Bronchial epithelial cell (primary cell): ENCODE measurements around the gene SLC26A6. TPM values are rescaled to one million over a fixed set of nuclear protein-coding genes. Genes with fewer than 3 reads are reported as not detected.

Experiments used
- DNase-seq: peaks from one replicate; pipeline ENCODE4 v3.0.0-alpha.2; 2010; ENCODE audit warnings: low read depth
- FAIRE-seq: peaks from 2 replicates; lab custom pipeline; 2011; peaks lifted over from hg19 to GRCh38; lab: Jason Lieb, UNC
- H3K27me3 ChIP-seq: 2 replicates; pipeline ENCODE4 v1.5.1; 2011; ENCODE audit warnings: low read length; ENCODE audit not compliant: control insufficient read depth, insufficient read depth
- H3K36me3 ChIP-seq: 2 replicates; pipeline ENCODE4 v1.5.1; 2011; ENCODE audit warnings: low read length; ENCODE audit not compliant: control insufficient read depth, insufficient read depth
- H3K4me3 ChIP-seq: 2 replicates; pipeline ENCODE4 v1.5.1; 2011; ENCODE audit warnings: mild to moderate bottlenecking, low read depth, low read length, control low read depth
- total RNA-seq: library from RNA; depleted of rRNA; stranded (reverse); fragments of >200 nt; gene quantifications from 2 replicates; pipeline ENCODE4 v1.2.1, GENCODE V29; 2014
- TF ChIP-seq, protein P1 (sequence below): IDR thresholded peaks from 2 replicates; pipeline ENCODE4 v1.5.1; 2011; ENCODE audit warnings: mild to moderate bottlenecking, moderate library complexity, low read length, control low read depth, inconsistent platforms; ENCODE audit not compliant: insufficient read depth, severe bottlenecking

Gene SLC26A6
- total RNA-seq, 1 donor from 2014 or later = 45.8 TPM

DNA sequence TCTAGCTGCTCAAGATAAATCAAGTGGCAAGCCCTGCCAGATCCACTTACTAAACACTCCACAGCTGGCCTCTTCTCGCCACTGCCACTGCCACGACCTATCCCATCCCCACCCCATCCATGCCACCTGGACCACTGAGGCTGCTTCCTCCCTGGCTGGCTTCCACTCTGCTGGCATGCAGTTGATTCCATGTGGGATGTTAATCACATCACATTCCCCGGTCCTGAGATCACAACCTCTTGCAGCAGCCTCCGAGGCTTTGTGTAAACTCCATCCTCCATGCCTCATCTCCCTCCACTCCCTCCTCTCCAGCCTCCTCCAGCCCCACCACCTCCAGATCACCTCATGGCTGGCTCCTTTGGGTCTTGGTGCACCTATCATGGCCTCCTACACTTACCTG is 42.8 kb upstream of the SLC26A6 start:
- TF ChIP-seq, protein P1, sequence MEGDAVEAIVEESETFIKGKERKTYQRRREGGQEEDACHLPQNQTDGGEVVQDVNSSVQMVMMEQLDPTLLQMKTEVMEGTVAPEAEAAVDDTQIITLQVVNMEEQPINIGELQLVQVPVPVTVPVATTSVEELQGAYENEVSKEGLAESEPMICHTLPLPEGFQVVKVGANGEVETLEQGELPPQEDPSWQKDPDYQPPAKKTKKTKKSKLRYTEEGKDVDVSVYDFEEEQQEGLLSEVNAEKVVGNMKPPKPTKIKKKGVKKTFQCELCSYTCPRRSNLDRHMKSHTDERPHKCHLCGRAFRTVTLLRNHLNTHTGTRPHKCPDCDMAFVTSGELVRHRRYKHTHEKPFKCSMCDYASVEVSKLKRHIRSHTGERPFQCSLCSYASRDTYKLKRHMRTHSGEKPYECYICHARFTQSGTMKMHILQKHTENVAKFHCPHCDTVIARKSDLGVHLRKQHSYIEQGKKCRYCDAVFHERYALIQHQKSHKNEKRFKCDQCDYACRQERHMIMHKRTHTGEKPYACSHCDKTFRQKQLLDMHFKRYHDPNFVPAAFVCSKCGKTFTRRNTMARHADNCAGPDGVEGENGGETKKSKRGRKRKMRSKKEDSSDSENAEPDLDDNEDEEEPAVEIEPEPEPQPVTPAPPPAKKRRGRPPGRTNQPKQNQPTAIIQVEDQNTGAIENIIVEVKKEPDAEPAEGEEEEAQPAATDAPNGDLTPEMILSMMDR = no peak
- no peaks in the 10 kb centered on the region for H3K27me3 ChIP-seq
- H3K4me3 ChIP-seq = no peak overlapping the region
- peaks cover 22% of the 10 kb centered on the region for H3K36me3 ChIP-seq
- no peak for DNase-seq
- FAIRE-seq = peak; percentile 73

DNA sequence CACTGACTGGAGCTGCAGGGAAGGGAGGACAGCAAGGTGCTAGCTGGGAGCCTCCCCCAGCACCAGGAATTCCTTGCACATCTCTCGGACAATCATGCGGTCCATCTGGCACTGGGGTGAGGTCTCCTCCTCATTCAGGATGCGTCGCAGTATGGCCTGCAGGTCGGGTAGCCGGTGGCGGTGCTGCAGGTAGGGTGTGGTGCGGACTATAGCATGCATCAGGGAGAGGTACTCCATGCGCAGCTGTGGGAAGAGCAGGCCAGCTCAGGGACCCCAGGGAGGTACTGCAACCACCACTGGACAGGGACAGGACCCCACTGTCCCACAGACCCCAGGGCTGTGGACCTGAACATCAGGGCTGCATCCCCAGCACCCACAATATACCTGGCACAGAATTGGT is 39.2 kb upstream of the SLC26A6 start:
- Histone ChIP-seq H3K27me3 (no peaks in the 10 kb centered on the region), H3K36me3 (peaks cover 3% of the 10 kb centered on the region), H3K4me3 (no peak overlapping the region)
- TF ChIP-seq, protein P1 = no peak
- no peak for DNase-seq
- FAIRE-seq = no peak

DNA sequence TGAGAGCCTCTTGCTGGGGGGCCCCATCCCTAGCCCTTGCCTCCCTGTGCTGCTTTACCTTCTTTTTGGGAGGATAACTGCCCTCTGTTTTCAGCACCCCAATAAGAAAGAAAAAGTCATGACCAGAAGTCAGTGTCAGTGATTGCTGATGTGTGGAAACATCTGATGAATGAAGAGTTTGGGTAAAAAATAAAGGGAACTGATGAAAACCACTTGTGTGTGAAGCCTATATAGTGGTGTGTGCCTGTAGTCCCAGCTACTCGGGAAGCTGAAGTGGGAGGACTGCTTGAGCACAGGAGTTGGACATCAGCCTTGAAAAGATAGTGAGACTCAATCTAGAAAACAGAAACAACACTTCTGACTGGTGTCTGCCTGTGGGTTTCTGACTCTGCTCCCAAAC is 37.3 kb upstream of the SLC26A6 start:
- H3K4me3 ChIP-seq = no peak overlapping the region
- TF ChIP-seq, protein P1 = no peak
- FAIRE-seq (peak; percentile 55), DNase-seq (no peak)
- H3K36me3 ChIP-seq = peaks cover 1% of the 10 kb centered on the region
- H3K27me3 ChIP-seq = no peaks in the 10 kb centered on the region

DNA sequence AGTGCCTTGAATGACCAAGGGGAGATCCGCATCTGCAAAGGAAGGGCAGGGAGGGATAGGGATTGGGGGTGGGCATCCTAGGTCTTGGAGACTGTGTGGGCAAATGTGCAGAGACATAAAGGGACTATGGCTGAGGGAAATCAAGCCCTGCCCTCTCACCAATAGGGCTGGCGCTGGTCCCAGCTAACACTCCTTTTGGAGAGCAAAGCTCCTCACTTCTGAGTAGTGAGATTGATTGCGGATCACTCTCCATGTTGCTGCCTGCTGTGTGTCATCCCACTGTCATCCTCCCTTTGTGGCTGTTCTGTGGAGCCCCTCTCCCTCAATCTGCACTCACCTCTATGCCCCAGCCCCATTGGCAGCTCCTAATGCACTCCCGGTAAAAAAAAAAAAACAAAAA is 29.7 kb upstream of the SLC26A6 start:
- DNase-seq (no peak), FAIRE-seq (no peak)
- H3K27me3 ChIP-seq = no peaks in the 10 kb centered on the region
- TF ChIP-seq, protein P1 = no peak
- H3K4me3 ChIP-seq = no peak overlapping the region
- H3K36me3 ChIP-seq = peaks cover 1% of the 10 kb centered on the region

DNA sequence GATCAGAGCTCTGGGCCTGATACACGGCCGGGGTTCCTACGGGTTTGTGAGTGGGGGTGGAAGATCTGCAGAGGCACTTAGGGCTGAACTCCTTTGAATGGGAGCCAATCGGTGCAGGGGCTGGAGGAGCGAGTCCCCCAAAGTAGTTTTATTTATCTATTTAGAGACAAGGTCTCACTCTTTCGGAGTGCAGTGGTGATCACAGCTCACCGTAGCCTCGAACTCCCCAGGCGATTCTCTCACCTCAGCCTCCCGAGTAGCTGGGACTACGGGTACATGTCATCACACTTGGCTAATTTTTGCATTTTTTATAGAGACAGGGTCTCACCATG is 29.0 kb upstream of the SLC26A6 start:
- peaks cover 1% of the 10 kb centered on the region for H3K36me3 ChIP-seq
- TF ChIP-seq, protein P1 = no peak
- FAIRE-seq = no peak
- H3K27me3 ChIP-seq = no peaks in the 10 kb centered on the region
- H3K4me3 ChIP-seq = no peak overlapping the region
- DNase-seq = no peak
